Stomach (tissue), 9 donors: ENCODE measurements around the gene ANKRD6. TPM values are rescaled to one million over a fixed set of nuclear protein-coding genes. Genes with fewer than 3 reads are reported as not detected.

Experiments used
- DNase-seq, 2 donors: peaks; one replicate each; pipeline versions ENCODE4 v3.0.0 to v3.0.0-alpha.2; 2013 to 2019
- H3K27ac ChIP-seq, 5 donors: fragments of 200-600 bp in 4 of 5; sonication (generic) in 4 of 5; one replicate each; pipeline ENCODE4 v1.5.1; 2013 to 2019; ENCODE audit warnings: mild to moderate bottlenecking in 1 of 5, moderate library complexity in 1 of 5
- H3K27me3 ChIP-seq, 3 donors: fragments of 200-600 bp; sonication (generic); one replicate each; pipeline ENCODE4 v1.5.1; 2017 to 2019; ENCODE audit warnings: mixed run types in 1 of 3
- H3K36me3 ChIP-seq, 4 donors: fragments of 200-600 bp; sonication (generic); 1 replicate in 3 of 4; 2 replicates in 1 of 4; pipeline ENCODE4 v1.5.1; 2016 to 2019
- H3K4me1 ChIP-seq, 4 donors: fragments of 200-600 bp; sonication (generic); one replicate each; pipeline ENCODE4 v1.5.1; 2016 to 2019
- H3K4me3 ChIP-seq, 4 donors: fragments of 200-600 bp; sonication (generic) in 3 of 4; one replicate each; pipeline ENCODE4 v1.5.1; 2016 to 2019; ENCODE audit warnings: mild to moderate bottlenecking in 1 of 4
- H3K9me3 ChIP-seq, 4 donors: fragments of 200-600 bp; sonication (generic); one replicate each; pipeline ENCODE4 v1.5.1; 2016 to 2019
- EP300 ChIP-seq: sonication (generic); formaldehyde crosslinking; IDR thresholded peaks from one replicate; pipeline ENCODE4 v1.6.1; 2017; ENCODE audit warnings: antibody characterized with exemption
- POLR2A ChIP-seq, 4 donors: fragments of 450-650 bp; IDR thresholded peaks; one replicate each; pipeline ENCODE4 v1.6.1; 2016; ENCODE audit warnings: antibody characterized with exemption in 4 of 4, control low read depth in 2 of 4, mild to moderate bottlenecking in 1 of 4, moderate library complexity in 1 of 4
- POLR2AphosphoS5 ChIP-seq, 3 donors: sonication (generic); formaldehyde crosslinking; IDR thresholded peaks; one replicate each; pipeline ENCODE4 v1.6.1; 2016; ENCODE audit warnings: antibody characterized with exemption in 3 of 3
- WGBS, 5 donors: extraction: QIAGEN DNeasy Blood & Tissue Kit in 3 of 5; methylation state at CpG; one replicate each; pipeline versions ENCODE4 v1.1.5 to v1.1.7; 2013 to 2018; 5-methylcytosine and 5-hydroxymethylcytosine counted together
- intact Hi-C: fragments of 100-400 bp; cut with DNase I; formaldehyde crosslinking; loops from one replicate; pipeline ENCODE4 v1.15.1; 2023; ENCODE audit warnings: low total_unique reads
- polyA plus RNA-seq, 3 donors: library from polyadenylated mRNA; stranded (reverse); fragments of 200-250 nt; gene quantifications; one replicate each; pipeline ENCODE4 v1.2.3, GENCODE V29; 2013
- total RNA-seq, 5 donors: library from RNA; depleted of rRNA; stranded (reverse); fragments of >200 nt; gene quantifications; one replicate each; pipeline versions ENCODE4 v1.1.0 to v1.2.3, GENCODE V29; 2014 to 2016
- TF ChIP-seq, protein P1 (sequence below), 7 experiments: fragments of 450-650 bp in 4 of 7; fragments of 200-600 bp in 3 of 7; sonication (generic) in 3 of 7; IDR thresholded peaks; one replicate each; pipeline ENCODE4 v1.5.1; 2016 to 2019; ENCODE audit warnings: antibody characterized with exemption in 7 of 7, control low read depth in 2 of 7, mild to moderate bottlenecking in 1 of 7
- donor health status: healthy with polysubstance abuse.
- donor health status: Bipolar disorder and iron deficiency.
- donor health status: healthy.

ANKRD6 gene
- total and polyA plus RNA-seq, 8 donors: 2.1 to 145 (median 6.1) TPM

DNA sequence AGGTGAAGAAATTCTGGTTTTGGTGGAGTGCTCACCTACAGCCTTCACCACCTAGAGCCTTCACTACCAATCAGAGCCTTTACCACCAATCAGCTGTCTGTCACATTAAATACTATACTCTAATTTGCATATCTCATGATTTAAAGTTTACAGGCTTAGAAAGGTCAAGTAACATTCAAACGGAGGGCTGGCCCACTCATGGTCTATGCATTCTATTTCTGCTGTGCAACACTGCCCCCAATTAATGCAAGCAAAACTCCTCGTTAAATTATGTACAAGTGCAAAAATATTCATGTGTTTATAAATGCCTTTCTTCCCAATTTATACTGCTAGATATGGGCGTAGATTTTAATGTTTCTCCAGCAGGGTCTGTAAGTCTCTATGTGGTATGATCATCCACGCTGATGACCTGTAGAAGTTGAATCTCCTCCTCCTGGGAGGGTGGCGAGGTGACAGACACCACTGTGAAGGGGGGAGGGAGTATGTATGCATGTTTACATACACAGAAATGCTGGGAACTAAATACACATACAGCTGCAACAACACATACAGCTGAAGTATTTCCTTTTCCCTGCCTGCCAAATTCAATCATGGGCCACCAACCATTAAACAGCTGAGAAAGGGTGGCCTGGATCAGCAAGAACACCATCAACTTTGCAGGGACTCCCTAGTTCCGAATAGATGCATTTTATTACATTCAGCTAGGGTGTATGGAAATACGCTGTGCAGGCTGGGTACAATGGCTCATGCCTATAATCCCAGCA is 34.0 kb upstream of the ANKRD6 start:
- H3K4me3 ChIP-seq: no peak overlapping the region
- no peaks in the 10 kb centered on the region for H3K4me1 ChIP-seq
- DNase-seq: no peak
- H3K36me3 ChIP-seq: no peaks in the 10 kb centered on the region
- TF ChIP-seq, protein P1, sequence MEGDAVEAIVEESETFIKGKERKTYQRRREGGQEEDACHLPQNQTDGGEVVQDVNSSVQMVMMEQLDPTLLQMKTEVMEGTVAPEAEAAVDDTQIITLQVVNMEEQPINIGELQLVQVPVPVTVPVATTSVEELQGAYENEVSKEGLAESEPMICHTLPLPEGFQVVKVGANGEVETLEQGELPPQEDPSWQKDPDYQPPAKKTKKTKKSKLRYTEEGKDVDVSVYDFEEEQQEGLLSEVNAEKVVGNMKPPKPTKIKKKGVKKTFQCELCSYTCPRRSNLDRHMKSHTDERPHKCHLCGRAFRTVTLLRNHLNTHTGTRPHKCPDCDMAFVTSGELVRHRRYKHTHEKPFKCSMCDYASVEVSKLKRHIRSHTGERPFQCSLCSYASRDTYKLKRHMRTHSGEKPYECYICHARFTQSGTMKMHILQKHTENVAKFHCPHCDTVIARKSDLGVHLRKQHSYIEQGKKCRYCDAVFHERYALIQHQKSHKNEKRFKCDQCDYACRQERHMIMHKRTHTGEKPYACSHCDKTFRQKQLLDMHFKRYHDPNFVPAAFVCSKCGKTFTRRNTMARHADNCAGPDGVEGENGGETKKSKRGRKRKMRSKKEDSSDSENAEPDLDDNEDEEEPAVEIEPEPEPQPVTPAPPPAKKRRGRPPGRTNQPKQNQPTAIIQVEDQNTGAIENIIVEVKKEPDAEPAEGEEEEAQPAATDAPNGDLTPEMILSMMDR (IDR thresholded peaks at IDR 0.05): no peak
- H3K27ac ChIP-seq: no peak overlapping the region
- no peaks in the 10 kb centered on the region for H3K27me3 ChIP-seq
- peaks cover 0 to under 1% (median 0%) of the 10 kb centered on the region in 4 donors for H3K9me3 ChIP-seq
- 74 to 83% (median 80%) methylated on average over 7 of the region's 7 CpGs for WGBS, 5 donors
- intact Hi-C loops: no loop called here

DNA sequence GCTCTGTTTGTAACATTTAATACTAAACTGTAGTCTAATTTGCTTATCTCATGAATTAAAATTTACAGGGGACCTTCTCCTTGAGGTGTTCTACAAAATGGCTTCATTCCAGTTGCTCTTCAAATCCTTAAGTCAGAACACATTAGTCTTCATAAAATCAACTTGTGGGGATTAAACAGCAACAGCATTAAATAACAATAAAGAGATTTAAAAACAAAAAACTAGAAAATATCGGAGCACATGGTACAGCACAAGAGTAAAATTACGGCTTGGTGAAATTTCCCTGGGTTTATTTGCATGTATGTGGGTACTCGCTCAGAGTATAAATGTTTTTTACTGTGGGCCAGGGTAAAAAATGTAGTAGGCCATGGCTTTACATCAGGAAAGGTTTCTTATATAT is 32.9 kb upstream of the ANKRD6 start:
- Histone ChIP-seq H3K9me3 (no peaks in the 10 kb centered on the region), H3K4me3 (no peak overlapping the region), H3K36me3 (no peaks in the 10 kb centered on the region), H3K4me1 (no peaks in the 10 kb centered on the region), H3K27me3 (no peaks in the 10 kb centered on the region), H3K27ac (no peak overlapping the region)
- DNase-seq: no peak
- TF ChIP-seq, protein P1 (IDR thresholded peaks at IDR 0.05): no peak
- TF ChIP-seq EP300 (no peak), POLR2A (IDR thresholded peaks at IDR 0.05) (no peak), POLR2AphosphoS5 (IDR thresholded peaks at IDR 0.05) (no peak)
- 92 to 97% (median 95%) methylated on average over 3 of the region's 3 CpGs for WGBS, 5 donors
- intact Hi-C loops: no loop called here

DNA sequence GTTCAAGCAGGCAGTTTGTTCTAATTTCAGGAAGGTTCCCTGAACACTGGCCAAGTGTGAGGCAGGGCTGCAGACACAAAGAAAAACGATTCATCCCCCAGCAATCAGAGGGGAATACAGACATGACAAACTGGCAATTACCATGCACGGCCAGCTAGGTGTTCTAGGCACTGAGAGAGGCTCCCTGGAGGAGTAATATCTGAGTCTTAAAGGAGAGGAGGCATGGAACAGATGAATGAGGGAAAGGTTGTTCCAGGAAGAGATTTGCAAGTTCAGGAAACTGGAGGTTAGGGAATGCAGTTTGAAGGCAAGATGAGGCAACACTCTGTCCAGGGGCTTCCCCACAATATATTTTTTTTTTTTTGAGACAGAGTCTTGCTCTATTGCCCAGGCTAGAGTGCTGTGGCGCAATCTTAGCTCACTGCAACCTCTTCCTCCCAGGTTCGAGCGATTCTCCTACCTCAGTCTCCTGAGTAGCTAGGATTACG is 32.0 kb upstream of the ANKRD6 start:
- H3K27ac ChIP-seq: no peak overlapping the region
- TF ChIP-seq, protein P1 (IDR thresholded peaks at IDR 0.05): no peak
- TF ChIP-seq POLR2AphosphoS5 (IDR thresholded peaks at IDR 0.05) (no peak), POLR2A (IDR thresholded peaks at IDR 0.05) (no peak), EP300 (no peak)
- H3K27me3 ChIP-seq: no peaks in the 10 kb centered on the region
- no peaks in the 10 kb centered on the region for H3K36me3 ChIP-seq
- no peaks in the 10 kb centered on the region for H3K4me1 ChIP-seq
- no peaks in the 10 kb centered on the region for H3K9me3 ChIP-seq
- no peak overlapping the region for H3K4me3 ChIP-seq
- WGBS, 5 donors: 60 to 74% (median 71%) methylated on average over 6 of the region's 6 CpGs
- DNase-seq: no peak
- intact Hi-C loops: no loop called here

DNA sequence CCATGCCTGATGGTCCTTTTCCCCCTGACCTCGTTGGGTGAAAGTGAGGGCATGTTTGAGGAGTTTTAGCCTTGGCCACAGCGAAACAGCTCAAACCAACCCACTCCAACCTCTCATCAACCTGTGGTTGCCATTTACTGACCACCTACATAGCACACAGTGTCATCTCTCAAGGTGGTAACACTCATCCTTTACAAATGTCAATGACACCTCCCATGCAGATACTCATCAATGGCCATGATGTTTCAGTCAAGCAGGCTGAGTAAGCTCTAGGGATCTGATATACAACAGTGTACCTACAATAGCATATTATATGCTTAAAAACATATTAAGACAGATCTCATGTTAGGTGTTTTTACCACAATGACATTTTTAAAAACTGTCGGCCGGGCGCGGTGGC is 30.2 kb upstream of the ANKRD6 start:
- no peak for TF ChIP-seq POLR2A (IDR thresholded peaks at IDR 0.05)
- TF ChIP-seq, protein P1 (IDR thresholded peaks at IDR 0.05): no peak
- TF ChIP-seq EP300: no peak
- TF ChIP-seq POLR2AphosphoS5 (IDR thresholded peaks at IDR 0.05): no peak
- Histone ChIP-seq H3K27ac (no peak overlapping the region), H3K27me3 (no peaks in the 10 kb centered on the region), H3K4me3 (no peak overlapping the region), H3K4me1 (no peaks in the 10 kb centered on the region), H3K36me3 (no peaks in the 10 kb centered on the region), H3K9me3 (no peaks in the 10 kb centered on the region)
- intact Hi-C loops: no loop called here
- 84 to 89% (median 86%) methylated on average over 6 of the region's 6 CpGs for WGBS, 5 donors
- no peak for DNase-seq
